22Rv1 (cell line): ENCODE measurements around the gene KREMEN2.

Source experiments
- H3K27ac ChIP-seq: fragments of 450-650 bp; 2 replicates; pipeline ENCODE4 v1.5.1; 2017
- ZFX ChIP-seq: fragments of 450-650 bp; IDR thresholded peaks from 2 replicates; pipeline ENCODE4 v1.6.1; 2017; ENCODE audit warnings: antibody characterized with exemption, borderline replicate concordance
- TF ChIP-seq, protein P1 (sequence below): fragments of 450-650 bp; IDR thresholded peaks from 2 replicates; pipeline ENCODE4 v1.5.1; 2017; ENCODE audit warnings: mild to moderate bottlenecking

KREMEN2 gene

DNA sequence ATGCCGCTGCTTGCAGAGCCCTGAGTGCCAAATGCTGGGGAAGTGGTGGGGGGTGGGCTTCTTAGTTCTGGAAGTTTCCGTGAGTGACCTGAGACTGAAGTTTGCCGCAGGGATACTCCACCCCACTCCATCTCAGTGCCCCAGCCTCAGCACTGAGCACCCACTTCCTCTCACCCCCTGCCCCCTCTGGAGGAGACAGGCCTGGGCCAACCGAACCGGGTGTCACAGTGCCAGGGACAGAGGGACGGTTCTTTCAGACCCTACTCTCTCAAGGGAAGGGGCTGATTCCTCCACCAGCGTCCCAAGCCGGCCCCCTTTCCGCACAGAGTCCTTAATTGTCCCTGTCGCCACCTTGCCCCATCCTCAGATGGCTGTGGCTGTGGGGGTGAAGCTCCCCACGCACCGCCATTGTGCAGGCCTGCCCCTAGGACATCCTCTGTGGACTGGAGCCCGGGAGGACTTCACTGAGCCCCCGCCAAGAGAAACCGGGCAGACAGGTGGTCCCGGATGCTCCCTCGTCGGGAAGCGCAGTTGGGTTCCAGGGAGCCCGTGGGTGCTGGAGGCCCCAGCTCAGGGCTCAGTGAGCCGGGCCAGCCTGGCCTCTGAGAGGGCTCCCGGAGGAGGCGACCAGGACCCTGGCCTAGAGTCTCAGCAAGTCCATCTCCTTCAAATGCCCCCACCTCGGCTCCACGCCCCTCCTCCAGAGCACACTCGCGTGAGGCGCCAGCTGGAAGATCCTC is 1.6 kb upstream of the KREMEN2 start:
- TF ChIP-seq, protein P1, sequence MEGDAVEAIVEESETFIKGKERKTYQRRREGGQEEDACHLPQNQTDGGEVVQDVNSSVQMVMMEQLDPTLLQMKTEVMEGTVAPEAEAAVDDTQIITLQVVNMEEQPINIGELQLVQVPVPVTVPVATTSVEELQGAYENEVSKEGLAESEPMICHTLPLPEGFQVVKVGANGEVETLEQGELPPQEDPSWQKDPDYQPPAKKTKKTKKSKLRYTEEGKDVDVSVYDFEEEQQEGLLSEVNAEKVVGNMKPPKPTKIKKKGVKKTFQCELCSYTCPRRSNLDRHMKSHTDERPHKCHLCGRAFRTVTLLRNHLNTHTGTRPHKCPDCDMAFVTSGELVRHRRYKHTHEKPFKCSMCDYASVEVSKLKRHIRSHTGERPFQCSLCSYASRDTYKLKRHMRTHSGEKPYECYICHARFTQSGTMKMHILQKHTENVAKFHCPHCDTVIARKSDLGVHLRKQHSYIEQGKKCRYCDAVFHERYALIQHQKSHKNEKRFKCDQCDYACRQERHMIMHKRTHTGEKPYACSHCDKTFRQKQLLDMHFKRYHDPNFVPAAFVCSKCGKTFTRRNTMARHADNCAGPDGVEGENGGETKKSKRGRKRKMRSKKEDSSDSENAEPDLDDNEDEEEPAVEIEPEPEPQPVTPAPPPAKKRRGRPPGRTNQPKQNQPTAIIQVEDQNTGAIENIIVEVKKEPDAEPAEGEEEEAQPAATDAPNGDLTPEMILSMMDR = no peak
- TF ChIP-seq ZFX = no peak
- H3K27ac ChIP-seq = peak overlapping the region; percentile 99

DNA sequence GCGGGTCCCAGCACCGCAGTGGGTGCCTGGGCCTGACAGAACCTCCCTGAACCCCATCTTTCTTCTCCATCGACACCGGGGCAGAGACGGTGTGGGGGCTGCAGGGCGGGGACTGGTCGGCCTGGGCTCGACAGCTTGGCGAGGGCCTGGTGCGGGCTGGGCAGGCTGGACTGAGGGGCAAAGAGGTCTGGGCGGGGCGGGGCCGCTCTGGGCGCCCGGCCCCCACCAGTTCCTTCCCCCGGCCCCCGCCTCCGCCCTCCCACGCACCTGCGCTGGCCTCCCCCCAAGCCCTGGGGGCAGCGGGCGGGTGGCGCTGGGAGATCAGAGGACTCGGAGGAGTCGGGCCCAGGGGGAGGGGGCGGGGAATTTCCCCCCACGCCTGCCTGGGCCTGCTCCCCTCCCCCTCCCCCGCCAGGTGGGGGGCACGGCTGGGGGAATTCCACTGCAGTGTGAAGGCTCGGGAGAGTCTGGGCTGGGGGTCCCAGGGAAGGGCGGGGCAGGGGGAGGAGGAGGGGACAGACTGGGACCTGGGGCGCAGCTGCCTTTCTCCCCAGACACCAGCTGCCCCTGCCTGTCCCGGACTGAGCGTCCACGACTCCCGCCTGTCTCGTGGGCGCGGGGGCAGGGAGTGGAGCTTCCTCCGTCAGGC is 877 bp upstream of the KREMEN2 start:
- H3K27ac ChIP-seq = peak overlapping the region; percentile 99
- TF ChIP-seq, protein P1 = no peak
- no peak for TF ChIP-seq ZFX

DNA sequence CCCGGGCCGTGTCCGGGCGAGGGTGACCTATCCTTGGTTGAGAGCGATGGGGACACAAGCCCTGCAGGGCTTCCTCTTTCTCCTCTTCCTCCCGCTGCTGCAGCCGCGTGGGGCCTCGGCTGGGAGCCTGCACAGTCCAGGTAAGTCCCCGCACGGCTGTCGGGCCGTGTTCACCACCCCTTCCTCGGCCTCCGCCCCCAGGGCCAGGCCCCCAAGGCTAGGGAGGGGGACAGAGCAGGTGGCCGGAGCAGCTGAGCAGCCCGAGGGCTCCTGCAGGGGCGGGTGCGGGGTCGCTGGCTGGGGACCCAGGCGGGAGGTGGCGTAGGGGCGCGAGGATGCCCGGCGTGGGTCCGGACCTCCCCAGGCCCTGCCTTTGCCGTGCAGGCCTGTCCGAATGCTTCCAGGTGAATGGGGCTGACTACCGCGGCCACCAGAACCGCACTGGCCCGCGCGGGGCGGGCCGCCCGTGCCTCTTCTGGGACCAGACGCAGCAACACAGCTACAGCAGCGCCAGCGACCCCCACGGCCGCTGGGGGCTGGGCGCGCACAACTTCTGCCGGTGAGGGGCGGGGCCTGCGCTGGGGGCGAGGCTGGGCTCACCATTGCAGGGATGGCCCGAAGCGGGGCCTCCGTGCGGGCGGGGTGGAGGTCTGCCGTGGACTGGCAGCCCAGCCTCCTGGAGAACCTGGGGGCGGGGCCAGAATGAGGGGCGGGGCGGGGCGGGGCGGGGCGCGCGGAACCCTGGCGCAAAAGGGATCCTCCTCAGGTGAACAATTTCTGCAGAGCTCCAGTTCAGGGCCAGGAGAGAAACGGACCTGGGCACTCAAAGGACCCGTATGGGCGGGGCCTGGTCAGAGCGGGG is 631 bp downstream of the KREMEN2 start:
- peak overlapping the region; percentile 99 for H3K27ac ChIP-seq
- TF ChIP-seq, protein P1 = peak; percentile 12
- no peak for TF ChIP-seq ZFX

DNA sequence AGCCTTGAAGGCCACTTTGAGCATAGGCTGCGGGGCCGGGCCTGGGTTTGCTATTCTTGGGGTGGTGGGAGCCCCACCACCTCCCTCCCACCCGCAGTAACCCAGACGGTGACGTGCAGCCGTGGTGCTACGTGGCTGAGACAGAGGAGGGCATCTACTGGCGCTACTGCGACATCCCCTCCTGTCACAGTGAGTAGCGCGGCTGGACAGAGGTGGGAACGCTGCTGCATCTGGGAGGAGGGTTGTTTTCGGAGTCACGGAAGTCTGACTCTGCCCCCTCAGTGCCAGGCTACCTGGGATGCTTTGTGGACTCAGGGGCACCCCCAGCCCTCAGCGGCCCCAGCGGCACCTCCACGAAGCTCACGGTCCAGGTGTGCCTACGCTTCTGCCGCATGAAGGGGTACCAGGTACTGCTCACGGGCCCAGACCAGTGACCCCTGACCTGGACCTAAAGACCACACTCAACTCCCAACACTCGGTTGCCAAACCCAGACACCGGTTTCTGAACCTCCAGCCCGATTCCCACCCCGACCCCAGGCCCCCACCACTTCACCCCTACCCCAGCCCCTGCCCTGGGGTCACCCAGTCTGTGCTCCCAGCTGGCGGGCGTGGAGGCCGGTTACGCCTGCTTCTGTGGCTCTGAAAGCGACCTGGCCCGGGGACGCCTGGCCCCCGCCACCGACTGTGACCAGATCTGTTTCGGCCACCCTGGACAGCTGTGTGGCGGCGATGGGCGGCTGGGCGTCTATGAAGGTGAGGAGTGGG is 2.1 kb downstream of the KREMEN2 start:
- no peak for TF ChIP-seq ZFX
- TF ChIP-seq, protein P1 = no peak
- peak overlapping the region; percentile 99 for H3K27ac ChIP-seq

DNA sequence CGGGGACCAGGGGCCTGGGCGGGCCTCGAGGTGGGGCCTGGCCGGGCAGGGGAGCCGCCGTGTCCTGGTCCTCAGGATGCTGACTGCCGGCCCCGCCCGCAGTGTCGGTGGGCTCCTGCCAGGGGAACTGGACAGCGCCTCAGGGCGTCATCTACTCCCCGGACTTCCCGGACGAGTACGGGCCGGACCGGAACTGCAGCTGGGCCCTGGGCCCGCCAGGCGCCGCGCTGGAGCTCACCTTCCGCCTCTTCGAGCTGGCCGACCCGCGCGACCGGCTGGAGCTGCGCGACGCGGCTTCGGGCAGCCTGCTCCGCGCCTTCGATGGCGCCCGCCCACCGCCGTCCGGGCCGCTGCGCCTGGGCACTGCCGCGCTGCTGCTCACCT is 2.7 kb downstream of the KREMEN2 start:
- peak overlapping the region; percentile 99 for H3K27ac ChIP-seq
- TF ChIP-seq, protein P1 = peak; percentile 38
- no peak for TF ChIP-seq ZFX

DNA sequence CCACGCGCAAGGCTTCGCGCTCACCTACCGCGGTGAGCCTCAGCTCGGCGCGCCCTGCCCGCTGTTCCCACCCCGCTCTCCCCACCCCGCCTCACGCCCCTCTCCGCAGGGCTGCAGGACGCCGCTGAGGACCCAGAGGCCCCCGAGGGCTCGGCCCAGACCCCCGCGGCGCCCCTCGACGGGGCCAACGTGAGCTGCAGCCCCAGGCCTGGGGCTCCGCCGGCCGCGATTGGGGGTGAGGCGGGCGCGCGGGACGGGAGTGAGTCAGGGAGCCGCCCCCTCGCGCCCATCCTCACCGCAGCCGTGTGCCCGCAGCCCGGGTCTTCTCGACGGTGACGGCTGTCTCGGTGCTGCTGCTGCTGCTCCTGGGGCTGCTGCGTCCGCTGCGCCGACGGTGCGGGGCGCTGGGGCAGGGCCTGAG is 3.1 kb downstream of the KREMEN2 start:
- peak overlapping the region; percentile 99 for H3K27ac ChIP-seq
- no peak for TF ChIP-seq ZFX
- TF ChIP-seq, protein P1 = 0 out of 2 replicates have a peak, but pooled peaks have one; percentile 16
